ENCODE results near the gene ITGB6.

Gene ITGB6

DNA sequence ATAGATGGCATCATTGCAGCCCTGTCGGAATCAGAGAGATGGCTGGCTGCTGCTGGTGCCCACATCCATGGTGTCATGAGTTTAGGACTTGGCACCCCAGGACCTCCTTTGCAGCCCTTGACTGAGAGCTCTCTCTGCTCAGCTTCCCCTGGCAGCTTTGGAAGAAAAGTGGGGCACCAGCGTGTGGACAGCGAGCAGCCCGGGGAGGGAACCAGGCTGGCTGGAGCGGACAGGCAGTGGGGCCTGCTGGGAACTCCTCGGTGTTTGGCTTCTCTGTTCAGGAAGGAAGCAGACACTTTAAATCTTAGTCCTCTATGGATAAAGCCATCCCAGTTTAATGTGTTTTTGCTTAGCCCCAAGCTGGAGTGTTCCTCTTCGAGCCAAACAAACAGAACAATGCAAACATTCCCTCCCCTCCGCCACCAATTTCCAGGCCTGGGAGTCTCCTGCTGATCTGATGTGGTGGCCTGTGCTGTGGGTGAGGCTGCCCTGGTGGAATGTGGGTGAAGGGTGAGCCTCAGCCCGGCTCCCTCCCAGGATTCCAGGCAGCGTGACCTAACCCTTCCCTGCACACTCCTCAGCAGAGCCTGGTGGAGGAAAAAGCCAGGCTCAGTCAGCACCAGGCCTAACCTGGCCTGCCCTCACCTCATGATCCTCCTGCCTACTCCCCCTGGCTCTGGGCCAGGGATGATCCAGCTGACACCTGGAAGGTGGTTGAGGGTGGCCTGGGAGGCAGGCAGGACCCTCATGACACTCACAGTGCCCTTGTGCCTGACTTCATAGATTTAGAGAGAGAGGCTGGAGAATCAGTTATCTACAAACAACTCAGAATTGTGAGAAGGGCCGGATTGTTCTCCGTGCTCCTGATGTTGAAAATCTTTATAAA, 21.6 kb upstream of the ITGB6 start:
- peak; percentile 88 for DNase-seq

DNA sequence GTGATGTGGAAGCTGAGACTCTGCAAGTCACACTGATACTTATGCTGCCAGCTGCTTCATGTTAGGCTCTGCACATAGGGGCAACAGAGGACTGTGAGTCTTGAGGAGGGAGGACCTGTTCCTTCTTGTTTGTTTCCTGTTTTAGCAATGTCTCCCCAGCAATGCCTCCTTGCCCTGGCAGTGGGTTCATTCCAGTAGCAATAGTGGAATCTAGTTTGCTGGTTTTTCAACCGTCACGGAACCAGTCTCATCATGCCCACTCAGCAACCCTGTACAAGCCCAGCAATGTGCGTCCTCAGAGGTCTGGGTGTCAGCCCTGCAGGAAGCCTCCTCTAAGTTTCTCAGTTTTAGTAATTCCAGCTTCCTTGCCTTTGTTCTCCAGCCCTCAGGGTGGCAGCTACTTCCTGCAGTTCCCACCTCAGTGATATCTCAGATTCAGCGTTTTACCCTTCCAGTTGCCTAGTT, 20.5 kb upstream of the ITGB6 start:
- no peak for DNase-seq

DNA sequence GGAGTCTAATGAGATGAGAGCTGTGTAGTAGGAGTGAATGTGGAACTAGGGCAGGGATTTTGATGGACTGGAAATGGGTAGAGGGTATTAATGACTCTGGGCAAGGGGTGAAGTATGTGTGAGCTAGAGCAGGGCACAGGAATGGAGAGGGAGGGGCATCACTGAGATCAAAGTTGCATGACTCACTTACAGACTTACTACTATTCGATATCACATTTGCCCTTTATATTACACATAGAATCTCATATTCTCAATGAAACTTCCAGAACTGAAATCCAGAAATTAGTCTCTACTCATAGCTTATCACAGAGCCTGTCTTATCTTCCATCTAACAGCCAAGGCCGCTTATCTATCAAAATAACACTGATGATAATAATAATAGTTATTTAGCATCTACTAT, 20.0 kb upstream of the ITGB6 start:
- no peak for DNase-seq

DNA sequence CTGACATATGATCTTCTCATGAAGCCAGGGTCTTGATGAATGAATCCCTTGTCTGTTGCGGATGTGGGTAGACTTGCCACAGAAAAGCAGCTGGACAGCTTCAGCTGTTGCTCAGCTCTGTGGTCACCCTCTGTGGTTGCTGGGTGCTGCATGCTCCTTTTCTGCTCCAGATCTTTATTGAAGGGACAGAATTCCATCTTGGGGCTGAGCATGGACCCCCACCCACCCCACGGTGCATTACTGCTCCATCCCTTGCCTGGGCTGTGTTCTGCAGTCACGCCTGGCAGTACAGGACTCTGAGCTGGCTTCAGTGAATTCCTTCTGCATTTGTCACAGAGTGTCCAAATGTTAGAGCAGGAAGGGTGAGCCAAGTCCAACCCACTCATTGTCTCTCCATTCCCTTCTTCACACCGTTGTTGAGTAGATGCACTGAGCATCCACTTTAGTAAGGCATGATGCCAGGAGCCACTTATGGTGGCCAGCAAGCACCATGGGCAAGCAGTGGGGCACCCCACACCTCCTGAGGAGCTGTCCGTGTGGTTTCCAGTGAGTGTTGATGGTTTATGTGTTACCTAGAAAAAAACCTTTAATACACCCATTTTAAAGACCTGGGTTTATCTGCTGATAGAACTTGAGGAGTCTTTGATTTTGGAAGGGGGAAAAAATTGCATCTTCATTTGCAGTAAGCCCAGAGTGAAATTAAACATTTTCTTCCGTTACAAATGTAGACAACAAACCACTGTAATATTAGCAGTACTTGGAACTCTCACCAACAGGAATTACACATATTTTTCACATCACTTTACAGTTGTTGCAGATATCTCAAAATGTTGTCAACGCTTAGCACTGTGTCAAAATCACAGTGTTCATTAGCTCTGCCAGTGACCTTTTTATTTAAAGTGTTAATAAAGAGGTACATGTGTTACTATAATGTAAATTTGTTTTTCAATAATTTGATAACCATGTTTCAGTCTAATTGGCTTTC, 14.7 kb upstream of the ITGB6 start:
- DNase-seq, result peak; percentile 91

DNA sequence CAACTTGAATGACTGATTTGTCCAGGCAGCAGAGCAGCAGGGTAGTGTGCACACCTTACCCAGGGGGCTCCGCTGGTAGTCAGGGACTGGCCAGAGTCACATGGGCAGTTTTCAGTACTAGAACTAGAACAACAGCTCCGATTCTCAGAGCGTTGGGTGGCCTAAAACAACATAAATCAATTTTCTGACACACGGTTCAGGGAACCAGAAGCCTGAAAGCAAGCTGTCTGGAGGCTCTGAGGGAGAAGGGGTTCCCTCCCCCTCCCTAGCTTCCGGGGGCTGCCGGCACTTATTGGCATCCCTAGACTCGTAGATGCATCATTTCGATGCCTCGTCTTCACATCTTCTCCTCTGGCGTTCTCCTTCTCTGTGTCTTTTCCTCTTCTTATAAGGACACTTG, 13.4 kb upstream of the ITGB6 start:
- no peak for DNase-seq

DNA sequence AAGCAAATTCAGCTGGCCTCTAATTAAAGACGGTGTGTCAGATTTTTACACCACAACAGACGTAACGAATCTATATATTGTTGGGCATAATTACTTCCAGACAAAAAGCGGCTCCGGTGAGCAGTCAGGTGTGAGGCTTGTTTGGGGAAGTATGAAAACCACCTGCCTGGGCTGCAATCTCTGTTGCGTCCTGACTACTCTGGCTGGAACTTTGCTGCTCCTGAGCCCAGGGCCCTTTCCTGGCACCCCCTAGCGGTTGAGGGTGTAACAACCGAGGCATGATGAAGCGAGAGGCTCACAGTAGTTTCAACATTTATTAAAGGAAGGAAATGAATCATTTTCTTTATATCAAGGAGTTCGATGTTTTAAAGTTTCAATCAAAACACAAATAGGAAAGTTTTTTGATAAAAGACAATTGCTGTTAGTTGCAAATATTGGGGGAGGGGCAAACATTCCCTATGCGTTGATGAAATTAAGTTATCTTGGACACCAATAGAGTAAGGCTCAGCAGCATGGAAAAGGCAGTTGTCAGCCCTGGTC, 10.6 kb upstream of the ITGB6 start:
- DNase-seq, result peak; percentile 67

DNA sequence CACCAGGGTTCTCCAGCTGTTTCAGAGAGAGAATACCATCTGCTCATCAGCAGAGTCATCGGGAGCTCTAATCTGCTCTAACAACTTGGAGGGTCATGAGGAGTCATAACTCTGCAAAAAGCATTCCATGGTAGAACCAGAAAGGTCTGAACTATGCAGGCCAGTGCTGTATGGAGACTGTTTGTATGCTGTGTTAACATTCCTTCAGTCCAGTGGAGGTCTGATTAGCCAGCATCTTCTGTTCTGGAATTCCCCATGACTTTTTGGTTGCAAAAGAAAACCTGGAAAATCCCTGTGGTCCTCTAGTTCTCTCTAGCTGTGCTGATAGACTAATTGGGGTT, 9.4 kb upstream of the ITGB6 start:
- peak; percentile 97 for DNase-seq

DNA sequence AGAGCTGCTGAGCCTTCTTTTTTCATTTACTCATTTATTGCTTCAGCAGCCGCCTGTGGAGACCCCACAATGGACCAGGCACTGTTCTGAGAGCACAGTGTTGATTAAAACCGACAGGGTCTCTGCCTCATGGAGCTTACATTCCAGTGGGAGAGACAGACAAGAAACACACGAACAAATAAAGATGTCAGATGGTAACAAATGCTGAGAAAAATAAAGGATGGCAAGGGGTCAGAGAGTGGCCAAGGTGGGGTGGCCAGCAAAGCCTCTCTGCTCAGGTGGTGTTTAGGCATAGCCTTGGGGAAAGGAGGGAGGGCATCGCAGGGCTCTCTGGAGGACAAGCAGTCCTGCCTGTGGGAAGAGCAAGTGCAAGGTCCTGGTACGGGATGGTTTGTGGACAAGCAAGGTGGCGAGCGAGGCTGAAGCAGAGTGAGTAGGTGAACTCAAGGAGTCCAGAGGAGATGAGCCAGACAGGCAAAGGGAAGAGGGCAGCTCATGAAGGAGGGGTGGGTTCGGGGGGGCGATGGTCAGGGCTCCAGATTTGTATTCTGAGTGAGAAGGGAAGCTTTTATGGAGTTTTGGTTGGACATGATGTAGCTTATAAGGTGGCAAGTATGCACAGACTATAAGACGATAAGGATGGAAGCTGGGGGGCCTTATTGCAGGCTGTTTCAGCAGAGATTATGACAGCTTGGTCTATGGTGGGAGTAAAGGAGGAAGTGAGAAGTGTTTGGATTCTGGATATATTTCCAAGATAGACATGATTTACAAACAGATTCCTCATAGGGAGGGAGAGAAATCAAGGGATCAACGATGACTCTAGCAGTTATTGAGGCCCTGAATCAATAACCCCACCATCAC, 8.8 kb upstream of the ITGB6 start:
- no peak for DNase-seq

DNA sequence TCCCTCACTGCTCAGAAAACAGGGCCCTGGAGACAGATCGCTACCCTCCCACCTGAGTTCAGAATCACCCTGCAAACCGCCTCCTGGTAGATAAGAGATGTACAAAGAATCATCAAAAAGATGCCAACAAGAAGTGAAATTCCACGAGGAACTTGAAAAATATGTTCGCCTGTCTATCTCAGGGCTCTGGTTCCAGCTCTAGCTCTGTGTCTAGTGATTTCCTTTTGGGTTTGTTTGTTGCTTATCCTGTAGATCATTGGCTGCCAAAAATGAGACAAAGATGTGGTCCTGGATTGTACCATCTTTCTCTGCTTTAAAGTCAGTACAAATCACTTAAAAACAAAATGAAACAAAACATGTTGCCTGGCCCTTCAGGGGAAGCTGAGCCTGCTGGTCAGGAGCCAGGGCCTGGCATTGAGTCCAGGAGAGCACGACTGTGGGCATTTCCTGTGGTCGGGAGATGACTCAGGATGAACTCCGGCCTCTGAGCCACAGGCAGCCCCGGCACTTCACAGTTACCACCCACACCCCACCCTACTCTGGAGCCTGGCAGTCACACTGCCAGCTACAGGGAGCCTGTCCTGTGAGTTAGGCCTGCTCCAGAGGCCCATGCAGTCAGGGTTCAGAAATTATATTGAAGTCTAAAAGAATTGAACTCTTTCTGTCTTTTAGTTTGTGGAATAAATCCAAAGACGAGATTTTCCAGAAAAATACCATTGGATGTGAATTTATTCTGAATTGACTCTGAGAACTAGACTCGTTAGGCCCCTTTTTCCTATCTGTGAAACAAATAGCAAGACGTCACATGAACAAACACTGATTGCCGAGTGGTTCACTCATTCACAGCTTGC, 8.0 kb upstream of the ITGB6 start:
- DNase-seq, result peak; percentile 88

DNA sequence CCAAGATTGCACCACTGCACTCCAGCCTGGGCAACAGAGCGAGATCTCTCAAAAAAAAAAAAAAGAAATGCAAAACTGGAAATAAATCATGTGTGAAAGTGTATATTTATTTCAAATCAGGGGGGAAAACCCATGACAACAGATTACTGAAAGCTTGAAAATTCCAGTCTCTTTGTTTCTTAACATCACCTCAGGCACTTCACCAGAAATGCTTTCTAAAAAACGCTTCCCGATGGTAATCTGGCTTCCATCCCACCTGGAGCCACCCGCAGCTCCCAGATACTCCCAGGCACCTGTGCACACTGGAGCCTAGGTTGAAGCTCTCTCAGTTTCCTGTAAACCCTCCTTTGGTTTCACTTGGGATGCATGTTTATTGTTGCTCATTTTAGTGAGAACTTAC, 7.2 kb upstream of the ITGB6 start:
- DNase-seq, result no peak

DNA sequence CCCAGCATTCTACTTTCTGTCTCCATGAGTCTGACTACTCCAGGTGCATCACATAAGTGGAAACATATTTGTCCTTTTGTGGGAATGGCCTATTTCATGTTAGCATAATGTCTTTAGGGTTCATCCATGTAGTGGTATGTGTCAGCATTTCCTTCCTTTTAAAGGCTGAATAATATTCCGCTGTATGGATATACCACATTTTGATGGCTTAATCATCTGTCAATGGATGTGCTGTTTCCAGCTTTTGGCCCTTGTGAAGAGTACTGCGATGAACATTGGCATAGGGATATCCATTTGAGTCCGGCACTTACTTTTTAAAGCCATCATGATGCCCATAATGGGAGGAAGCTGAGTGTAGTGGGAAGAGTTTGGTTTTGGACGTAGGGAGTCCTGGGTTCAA, 6.4 kb upstream of the ITGB6 start:
- DNase-seq, result no peak

DNA sequence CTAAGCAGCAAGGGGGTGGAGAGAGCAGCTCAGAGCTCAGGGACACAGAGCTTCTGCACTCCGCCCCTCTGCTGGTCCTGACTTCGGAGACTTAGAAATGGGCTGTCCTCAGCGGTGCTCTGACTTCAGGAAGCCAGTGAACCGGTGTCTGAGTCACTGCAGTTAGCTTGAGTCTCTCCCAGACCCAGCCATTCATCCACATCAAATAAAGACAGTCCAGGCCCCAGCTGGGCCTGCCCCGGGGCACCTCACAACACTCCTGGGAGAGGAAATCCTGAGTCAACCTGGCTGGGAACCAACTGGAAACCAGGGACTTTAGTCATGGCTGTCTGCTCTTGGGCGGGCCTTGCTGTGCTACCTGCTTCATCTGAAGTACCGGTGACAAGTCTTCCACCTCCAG, 5.4 kb upstream of the ITGB6 start:
- peak; percentile 89 for DNase-seq

DNA sequence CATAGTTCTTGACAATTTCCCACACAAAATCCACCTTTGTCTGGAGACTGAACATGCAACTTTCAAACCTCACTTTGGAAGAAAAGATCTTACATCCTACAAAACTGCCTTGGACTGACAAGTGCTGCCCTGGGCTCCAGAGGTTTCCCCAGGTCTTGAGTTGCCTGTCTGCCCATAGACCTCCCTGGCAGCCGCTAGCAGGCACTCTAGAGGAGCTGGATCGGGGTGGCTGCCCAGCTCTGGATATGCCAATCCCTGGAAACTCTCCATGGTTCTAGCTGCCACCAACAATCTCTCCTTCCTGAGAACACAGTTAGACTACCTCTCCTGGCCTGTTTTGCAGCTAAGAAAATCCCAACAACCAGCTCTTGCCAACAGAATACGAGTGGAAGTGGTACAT, 3.4 kb upstream of the ITGB6 start:
- DNase-seq, result no peak

DNA sequence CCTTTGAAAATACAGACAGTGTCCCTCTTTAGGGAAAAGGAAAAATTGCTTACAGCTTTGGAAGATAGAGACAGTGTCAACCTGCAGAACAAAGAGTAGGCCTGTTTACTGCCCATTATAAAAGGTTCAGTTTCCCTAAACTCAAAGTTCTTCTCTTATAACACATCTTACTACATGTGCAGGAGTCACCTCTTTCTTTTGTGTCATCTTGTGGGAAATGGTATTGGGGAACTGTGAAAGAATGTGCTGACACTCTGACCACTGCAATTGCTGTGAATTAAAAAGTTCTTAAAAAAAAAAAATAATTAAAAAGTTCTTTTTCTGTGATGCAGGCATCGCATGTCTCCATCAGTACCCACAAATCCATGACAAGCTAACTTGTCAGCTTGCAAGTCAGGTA, 2.9 kb upstream of the ITGB6 start:
- no peak for DNase-seq

DNA sequence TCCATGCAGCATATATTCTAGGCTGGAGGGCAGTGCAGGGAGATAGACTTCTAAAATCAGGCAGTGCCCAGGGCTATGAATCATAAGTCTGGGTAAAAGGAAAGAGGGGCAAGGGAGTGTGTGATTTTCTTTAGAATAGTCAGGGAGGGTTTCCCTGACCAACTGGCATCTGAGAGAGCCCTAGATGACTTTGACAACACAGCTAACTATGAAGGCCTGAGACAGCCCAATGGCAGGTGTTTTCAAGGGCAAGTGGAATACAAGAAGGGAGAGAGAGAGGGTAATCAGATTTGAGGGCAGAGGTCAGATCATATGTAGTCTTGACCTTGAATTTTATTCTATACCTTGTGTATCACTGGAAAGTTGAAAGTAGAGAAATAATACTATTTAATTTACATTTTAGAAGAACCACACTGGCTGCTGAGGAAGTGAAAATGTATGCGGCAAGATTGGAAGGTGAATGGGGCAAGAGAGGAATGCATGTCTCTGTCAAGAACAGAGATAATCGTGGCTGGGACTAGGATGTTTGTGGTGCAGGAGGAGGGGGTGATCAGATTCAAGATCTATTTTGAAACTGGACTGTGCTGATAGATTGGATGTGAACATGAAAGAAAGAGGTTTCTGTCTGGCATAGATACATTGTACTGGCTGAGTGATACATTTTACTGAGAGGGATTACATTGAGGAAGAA, 1.9 kb upstream of the ITGB6 start:
- no peak for DNase-seq

DNA sequence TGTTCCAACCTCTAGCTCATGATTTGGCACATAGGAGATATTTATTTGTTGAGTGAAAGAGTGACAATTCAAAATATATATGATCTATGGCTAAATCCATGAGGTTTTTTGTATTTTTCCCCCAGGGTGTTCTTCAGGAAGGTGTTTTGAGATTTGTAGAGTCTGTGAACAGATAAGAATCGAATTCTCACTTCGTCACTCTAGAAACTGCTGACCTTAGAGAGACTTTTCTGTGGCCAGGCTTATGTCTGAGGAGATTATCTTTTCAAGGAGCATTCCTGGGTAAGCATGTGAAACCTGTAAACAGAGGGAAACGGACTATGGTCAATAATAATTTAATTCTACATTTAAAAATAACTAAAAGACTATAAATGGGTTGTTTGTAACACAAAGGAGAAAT, 849 bp upstream of the ITGB6 start:
- DNase-seq, result no peak

DNA sequence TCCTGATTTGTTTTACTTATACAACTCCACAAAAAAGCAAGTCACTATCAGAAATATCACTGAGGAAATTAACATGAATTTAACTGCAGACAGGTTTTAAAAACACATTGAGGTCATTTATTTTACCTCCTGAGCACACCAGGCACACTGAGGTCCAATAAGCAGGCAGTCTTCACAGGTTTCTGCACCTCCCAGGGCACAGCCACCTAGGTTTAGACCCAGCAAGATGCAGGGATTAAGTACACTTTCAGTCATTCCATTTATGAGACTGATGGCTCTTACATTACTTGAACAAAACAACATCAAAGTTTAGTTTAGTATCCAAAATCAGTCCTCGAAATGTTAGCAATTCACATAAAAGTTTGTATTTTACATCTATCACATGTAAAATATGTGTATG, 1.0 kb downstream of the ITGB6 start:
- DNase-seq, result no peak

DNA sequence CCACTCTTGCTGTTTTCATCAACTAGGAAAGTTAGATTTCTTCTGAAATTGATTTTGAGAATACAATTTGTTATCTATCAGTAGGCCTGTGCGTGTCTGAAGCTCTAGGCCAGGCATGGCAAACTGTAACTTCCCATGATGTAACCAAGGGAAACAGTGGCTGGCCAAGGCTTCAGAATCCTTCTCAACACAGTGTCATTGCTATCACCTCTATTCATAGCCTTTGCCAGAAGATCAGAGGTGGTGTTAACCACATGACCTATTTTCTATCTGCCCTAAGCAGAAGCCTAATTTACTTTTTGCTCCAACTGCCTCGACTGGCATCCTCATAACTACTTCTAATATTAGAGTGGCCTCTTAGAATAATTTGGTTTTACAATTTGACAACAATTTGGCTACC, 2.5 kb downstream of the ITGB6 start:
- no peak for DNase-seq

DNA sequence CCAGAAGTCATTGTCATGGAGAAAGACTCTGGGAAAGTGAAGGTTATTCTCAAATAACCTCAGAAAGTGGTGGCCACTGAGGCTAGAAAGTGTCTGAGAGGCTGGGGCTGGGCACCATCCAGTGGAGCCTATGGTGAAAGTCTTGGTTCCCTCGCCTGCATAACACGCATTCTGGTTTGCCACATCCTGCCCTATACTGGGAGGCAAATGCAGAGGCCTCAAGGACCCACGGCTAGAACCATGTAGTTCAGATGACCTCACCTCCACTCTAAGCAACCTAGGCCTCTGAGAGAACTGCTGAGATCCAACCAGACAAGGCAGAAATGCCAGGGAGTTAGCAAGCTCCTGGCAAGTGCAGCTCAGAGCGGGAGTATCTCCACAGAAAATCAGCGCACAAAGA, 5.1 kb downstream of the ITGB6 start:
- DNase-seq, result no peak

DNA sequence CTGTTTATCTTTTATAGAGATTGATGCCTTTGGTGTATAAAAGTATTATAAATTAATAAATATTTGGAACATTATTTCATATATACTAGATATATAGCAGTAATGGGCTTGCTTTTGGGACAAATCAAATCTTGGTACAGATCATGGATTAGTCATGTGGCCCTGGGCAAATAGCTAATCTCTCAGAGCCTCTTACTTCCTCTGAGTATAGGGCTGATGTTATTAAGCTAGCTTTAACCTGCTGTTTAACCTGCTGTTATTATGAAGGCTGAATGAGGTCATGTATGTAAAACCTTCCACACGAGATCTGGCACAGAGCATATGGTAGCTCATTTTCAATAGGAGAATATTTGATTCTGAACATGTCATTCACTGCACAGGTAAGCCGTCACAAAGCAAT, 5.7 kb downstream of the ITGB6 start:
- DNase-seq, result no peak
